SK-N-SH (cell line): ENCODE data around the gene CAPN7.

Source experiments
- CTCF ChIP-seq: fragments of 200-600 bp; sonication (generic); IDR thresholded peaks from 2 replicates; pipeline ENCODE4 v1.6.1; 2017; ENCODE audit warnings: antibody characterized with exemption, mild to moderate bottlenecking, moderate library complexity
- EP300 ChIP-seq, 2 experiments: IDR thresholded peaks; 2 replicates each; pipeline versions ENCODE4 v1.4.0 to v1.6.1; 2012; ENCODE audit warnings: borderline replicate concordance in 1 of 2, low read depth in 1 of 2, low read length in 1 of 2
- GATA2 ChIP-seq: sonication (generic); formaldehyde crosslinking; IDR thresholded peaks from 2 replicates; pipeline ENCODE4 v1.5.0; 2020; ENCODE audit warnings: mild to moderate bottlenecking, missing genetic modification reagents
- MAX ChIP-seq: IDR thresholded peaks from 2 replicates; pipeline ENCODE4 v1.4.0; 2012; ENCODE audit warnings: low read depth
- PBX3 ChIP-seq: IDR thresholded peaks from 2 replicates; pipeline ENCODE4; 2012
- POLR2AphosphoS5 ChIP-seq: IDR thresholded peaks from 2 replicates; pipeline ENCODE4 v1.6.1; 2012; ENCODE audit warnings: low read depth, low read length
- REST ChIP-seq: IDR thresholded peaks from 2 replicates; pipeline ENCODE4 v1.6.1; 2012; ENCODE audit warnings: mild to moderate bottlenecking, low read depth, low read length, moderate library complexity
- RFX5 ChIP-seq: IDR thresholded peaks from 2 replicates; pipeline ENCODE4 v1.6.1; 2012; ENCODE audit warnings: mild to moderate bottlenecking, improper control_type of control experiment, low read length
- SIN3A ChIP-seq: IDR thresholded peaks from 2 replicates; pipeline ENCODE4 v1.6.1; 2012; ENCODE audit warnings: low read depth, mild to moderate bottlenecking, low read length, moderate library complexity, borderline replicate concordance
- YY1 ChIP-seq: IDR thresholded peaks from 2 replicates; pipeline ENCODE4 v1.4.0; 2012; ENCODE audit warnings: low read depth, mild to moderate bottlenecking
- ZBTB33 ChIP-seq: IDR thresholded peaks from 2 replicates; pipeline ENCODE4 v1.4.0; 2012; ENCODE audit warnings: low read depth, borderline replicate concordance

GRCh38 chr3:15301761-15302160 is 95.7 kb downstream of the CAPN7 start:
- TF ChIP-seq GATA2 (CRISPR knock-in tag) (no peak), REST (no peak), MAX (no peak), CTCF (no peak), ZBTB33 (no peak), PBX3 (no peak), EP300 (IDR thresholded peaks at IDR 0.05; ENCODE audit: borderline replicate concordance in 1 of 2, low read depth in 1 of 2, low read length in 1 of 2) (no peak), SIN3A (no peak), RFX5 (no peak), POLR2AphosphoS5 (no peak), YY1 (no peak)
